ENCODE results near the gene COL7A1. TPM values are rescaled to one million over a fixed set of nuclear protein-coding genes. Genes with fewer than 3 reads are reported as not detected.

Gene COL7A1
- total and polyA plus RNA-seq, 10 donors, result 8.6 to 144 (median 25.6) TPM

DNA sequence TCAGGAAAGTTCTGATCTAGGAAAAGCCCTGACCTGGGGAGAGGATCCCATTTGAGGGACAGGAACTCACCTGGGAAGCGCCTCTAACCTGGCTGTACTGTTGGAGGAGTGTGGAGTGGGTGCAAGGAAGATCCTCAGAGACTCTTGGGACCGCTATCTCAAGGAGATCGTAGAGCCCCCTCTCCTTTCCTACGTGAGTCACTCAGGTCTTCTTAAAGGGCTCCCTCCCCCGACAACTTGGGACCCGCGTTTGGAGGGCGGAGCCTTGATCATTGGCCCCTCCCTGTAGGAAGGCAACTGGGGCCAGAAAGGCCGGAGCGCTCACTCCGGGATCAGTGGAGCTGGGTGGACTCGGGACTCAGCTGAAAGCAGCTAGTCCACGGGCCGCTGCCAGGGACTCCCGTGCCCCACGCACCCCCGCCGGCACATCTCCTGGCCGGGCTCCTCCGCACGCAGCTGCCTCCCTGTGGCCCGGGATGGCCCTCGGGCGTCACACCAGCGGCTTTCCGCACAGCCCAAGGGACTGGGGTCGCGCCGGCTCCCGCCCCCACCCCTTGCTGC lies 39.6 kb upstream of the COL7A1 start:
- intact Hi-C loops (cut with DNase I; ENCODE audit: low total_unique reads), result no loop called here
- 3 to 10% (median 6%) methylated on average over 9 to 30 of the region's 30 CpGs for WGBS, 5 donors
- Histone ChIP-seq H3K36me3 (peaks cover 0 to 41% (median 14%) of the 10 kb centered on the region in 6 donors), H3K27me3 (replicated peaks in 1 of 7) (no peaks in the 10 kb centered on the region), H3K9me3 (no peaks in the 10 kb centered on the region), H3K27ac (peak overlapping the region; percentile 20 to 88 (median 81)), H3K4me3 (peak overlapping the region; percentile 73 to 98 (median 87)), H3K4me1 (peaks cover 10 to 37% (median 27%) of the 10 kb centered on the region in 6 donors)
- peak; percentile 84 for DNase-seq
- TF ChIP-seq, protein P1, sequence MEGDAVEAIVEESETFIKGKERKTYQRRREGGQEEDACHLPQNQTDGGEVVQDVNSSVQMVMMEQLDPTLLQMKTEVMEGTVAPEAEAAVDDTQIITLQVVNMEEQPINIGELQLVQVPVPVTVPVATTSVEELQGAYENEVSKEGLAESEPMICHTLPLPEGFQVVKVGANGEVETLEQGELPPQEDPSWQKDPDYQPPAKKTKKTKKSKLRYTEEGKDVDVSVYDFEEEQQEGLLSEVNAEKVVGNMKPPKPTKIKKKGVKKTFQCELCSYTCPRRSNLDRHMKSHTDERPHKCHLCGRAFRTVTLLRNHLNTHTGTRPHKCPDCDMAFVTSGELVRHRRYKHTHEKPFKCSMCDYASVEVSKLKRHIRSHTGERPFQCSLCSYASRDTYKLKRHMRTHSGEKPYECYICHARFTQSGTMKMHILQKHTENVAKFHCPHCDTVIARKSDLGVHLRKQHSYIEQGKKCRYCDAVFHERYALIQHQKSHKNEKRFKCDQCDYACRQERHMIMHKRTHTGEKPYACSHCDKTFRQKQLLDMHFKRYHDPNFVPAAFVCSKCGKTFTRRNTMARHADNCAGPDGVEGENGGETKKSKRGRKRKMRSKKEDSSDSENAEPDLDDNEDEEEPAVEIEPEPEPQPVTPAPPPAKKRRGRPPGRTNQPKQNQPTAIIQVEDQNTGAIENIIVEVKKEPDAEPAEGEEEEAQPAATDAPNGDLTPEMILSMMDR (IDR thresholded peaks at IDR 0.05 in 8 of 11, conservative IDR thresholded peaks at IDR 0.05 in 3 of 11), result no peak
- TF ChIP-seq POLR2AphosphoS5 (IDR thresholded peaks at IDR 0.05), result no peak
- no peak for TF ChIP-seq POLR2A (IDR thresholded peaks at IDR 0.05)

DNA sequence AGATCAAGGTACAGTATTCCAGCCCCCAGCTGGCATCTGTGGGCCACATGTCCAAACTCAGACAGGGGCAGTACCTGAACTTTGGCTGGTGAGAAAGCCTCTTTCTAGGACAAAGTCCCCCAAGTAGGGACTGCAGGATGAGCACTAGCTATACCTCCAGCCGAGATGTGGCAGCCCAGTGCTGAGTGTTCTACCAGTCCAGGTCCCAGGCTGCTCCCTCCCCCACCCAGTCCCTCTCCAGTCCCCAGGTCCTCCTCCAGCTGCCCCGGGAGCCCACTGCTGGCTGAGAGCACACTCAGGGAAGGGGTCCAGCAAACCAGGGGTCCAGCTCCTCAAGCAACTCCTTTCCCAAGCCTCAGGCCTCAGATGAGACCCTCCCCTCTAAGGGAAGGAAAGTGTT lies 38.6 kb upstream of the COL7A1 start:
- Histone ChIP-seq H3K36me3 (peaks cover 0 to 51% (median 16%) of the 10 kb centered on the region in 6 donors), H3K27me3 (replicated peaks in 1 of 7) (no peaks in the 10 kb centered on the region), H3K4me3 (no peak overlapping the region), H3K4me1 (peaks cover 10 to 37% (median 27%) of the 10 kb centered on the region in 6 donors), H3K27ac (no peak overlapping the region), H3K9me3 (no peaks in the 10 kb centered on the region)
- WGBS, 5 donors, result 83 to 100% (median 90%) methylated on average over 1 to 2 of the region's 2 CpGs
- DNase-seq, result no peak
- intact Hi-C loops (cut with DNase I; ENCODE audit: low total_unique reads), result no loop called here
- TF ChIP-seq POLR2AphosphoS5 (IDR thresholded peaks at IDR 0.05) (no peak), POLR2A (IDR thresholded peaks at IDR 0.05) (no peak)
- TF ChIP-seq, protein P1 (IDR thresholded peaks at IDR 0.05 in 8 of 11, conservative IDR thresholded peaks at IDR 0.05 in 3 of 11), result no peak

DNA sequence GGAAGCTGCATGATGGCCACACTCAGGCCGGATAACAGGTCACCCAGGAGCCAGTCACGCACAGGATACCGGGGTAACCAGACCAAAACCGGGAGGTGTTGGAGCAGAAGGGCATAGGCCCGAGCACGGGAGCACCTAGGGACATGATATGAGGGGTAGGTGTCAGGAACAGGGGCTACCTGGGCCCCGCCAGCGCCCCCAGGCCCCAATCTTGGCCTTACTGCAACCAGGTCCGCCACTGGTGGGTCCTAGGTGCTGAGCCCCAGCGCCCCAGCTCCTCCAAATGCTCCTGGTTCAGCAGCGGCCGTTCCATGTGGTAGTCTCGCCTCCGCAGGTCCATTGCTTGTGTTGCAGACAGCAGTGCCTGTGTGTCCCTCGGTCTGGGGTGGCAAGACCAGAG lies 38.1 kb upstream of the COL7A1 start:
- 97% methylated on average over 12 to 15 of the region's 15 CpGs for WGBS, 5 donors
- no peak for DNase-seq
- no peak overlapping the region for H3K4me3 ChIP-seq
- TF ChIP-seq, protein P1 (IDR thresholded peaks at IDR 0.05 in 8 of 11, conservative IDR thresholded peaks at IDR 0.05 in 3 of 11), result no peak
- no peak for TF ChIP-seq POLR2AphosphoS5 (IDR thresholded peaks at IDR 0.05)
- TF ChIP-seq POLR2A (IDR thresholded peaks at IDR 0.05), result no peak
- H3K36me3 ChIP-seq, result peaks cover 0 to 56% (median 18%) of the 10 kb centered on the region in 6 donors
- H3K27me3 ChIP-seq (replicated peaks in 1 of 7), result no peaks in the 10 kb centered on the region
- H3K4me1 ChIP-seq, result peaks cover 10 to 37% (median 27%) of the 10 kb centered on the region in 6 donors
- intact Hi-C loops (cut with DNase I; ENCODE audit: low total_unique reads), result no loop called here
- no peaks in the 10 kb centered on the region for H3K9me3 ChIP-seq
- no peak overlapping the region for H3K27ac ChIP-seq

DNA sequence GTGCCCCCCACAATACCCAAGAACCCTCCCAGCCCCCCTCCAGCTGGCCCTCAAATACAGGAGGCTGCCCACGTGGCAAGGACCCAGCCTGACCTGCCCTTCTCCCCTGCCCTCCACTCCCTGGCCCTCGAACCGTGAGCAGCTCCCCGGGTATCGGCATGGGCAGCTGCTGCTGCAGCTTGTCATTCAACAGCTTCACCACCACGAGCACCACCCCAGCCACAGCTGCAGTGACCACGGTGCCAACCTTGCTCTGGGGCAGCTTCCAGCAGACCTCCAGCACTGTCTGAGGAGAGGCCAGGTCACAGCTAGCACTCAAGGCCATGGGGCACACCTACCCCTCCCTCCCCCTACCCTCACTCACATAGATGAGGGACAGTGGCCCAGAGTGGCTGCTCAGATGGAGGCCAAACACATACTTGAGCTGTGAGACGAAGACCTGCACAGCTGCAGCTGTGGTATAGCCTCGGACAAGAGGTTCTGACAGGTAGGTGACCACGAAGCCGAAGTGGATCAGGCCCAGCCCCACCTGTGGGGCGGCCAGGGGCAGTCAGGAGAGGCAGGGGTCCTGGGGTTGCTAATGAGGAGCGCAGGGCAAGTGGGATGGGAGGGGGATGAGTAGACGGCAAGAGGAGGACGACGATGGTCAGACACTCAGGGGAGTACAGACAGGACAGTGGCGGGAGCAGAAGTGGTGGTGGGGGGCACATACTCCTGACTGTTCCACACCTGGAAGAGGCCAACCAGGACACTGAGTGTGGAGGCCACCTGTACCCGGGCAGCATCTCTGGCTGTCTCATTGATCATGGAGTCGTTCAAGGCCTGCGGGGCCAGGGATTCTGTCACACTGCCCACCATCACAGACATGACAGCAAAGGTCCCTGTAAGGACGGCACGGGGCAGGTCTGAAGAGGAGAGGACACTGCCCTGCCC lies 36.7 kb upstream of the COL7A1 start:
- Histone ChIP-seq H3K4me3 (no peak overlapping the region), H3K27me3 (replicated peaks in 1 of 7) (no peaks in the 10 kb centered on the region), H3K27ac (no peak overlapping the region), H3K36me3 (peaks cover 0 to 70% (median 31%) of the 10 kb centered on the region in 6 donors), H3K4me1 (peaks cover 10 to 35% (median 24%) of the 10 kb centered on the region in 6 donors), H3K9me3 (no peaks in the 10 kb centered on the region)
- 85 to 93% (median 92%) methylated on average over 22 of the region's 22 CpGs for WGBS, 5 donors
- DNase-seq, result no peak
- intact Hi-C loops (cut with DNase I; ENCODE audit: low total_unique reads), result no loop called here
- no peak for TF ChIP-seq POLR2AphosphoS5 (IDR thresholded peaks at IDR 0.05)
- TF ChIP-seq, protein P1 (IDR thresholded peaks at IDR 0.05 in 8 of 11, conservative IDR thresholded peaks at IDR 0.05 in 3 of 11), result no peak
- TF ChIP-seq POLR2A (IDR thresholded peaks at IDR 0.05), result no peak
